Measurements from ENCODE around the gene FTCDNL1. TPM values are rescaled to one million over a fixed set of nuclear protein-coding genes. Genes with fewer than 3 reads are reported as not detected.

Gene FTCDNL1
- total RNA-seq, 4 donors from 2014 or later: 7.9 to 21.9 (median 16.3) TPM

DNA sequence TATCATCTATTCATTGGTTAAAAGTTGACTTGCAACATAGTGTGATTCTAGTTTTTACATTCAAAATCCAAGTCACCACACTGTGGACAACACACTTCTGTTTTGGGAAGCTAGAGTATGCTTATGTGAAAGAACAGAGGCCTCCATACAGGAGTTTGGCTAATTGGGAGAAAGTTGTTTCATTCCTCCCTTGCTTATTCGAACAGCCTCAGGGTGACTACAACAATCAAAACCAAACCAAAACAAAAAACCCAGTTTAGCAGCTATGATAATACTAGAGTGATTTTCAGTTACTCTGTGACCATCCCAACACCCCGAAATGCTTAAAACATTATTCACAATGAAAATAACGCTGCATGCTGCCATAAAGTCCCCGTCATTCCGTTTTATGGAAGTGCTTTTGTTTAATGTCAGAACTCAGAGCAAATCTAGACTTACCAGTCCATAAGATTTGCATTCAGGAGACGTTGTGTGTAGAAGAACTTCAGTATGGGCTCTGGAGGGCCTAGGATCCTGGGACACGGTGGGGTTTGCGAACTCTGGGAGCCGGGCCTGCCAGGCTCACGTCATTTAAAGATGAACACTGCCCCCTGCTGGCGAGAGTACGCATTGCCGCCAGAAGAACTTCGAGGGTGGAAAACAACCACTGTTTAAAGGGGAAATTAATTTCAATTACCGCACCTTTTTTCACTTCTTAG lies 111.4 kb downstream of the FTCDNL1 start:
- intact Hi-C loops (cut with DNase I; ENCODE audit: low total_unique reads) (loop anchor here (2.0 to 5.0 kb wide), 2 partner anchors 35 to 1427 kb away; no protein-coding TSS in a partner anchor), in situ Hi-C loops (cut with MboI; ENCODE audit: low sequenced_read_pairs in 4 of 4) (loop anchor here (10.0 to 25.0 kb wide), 2 partner anchors 1425 to 1427 kb away; no protein-coding TSS in a partner anchor)
- no peak overlapping the region for H3K27ac ChIP-seq
- no peaks in the 10 kb centered on the region for H3K27me3 ChIP-seq
- ATAC-seq (no peak), DNase-seq (peak in 1 of 2 donors; percentile 30)
- peak overlapping the region in 1 of 4 donors; percentile 3 for H3K4me3 ChIP-seq
- H3K4me1 ChIP-seq: no peaks in the 10 kb centered on the region
- no peaks in the 10 kb centered on the region for H3K9me3 ChIP-seq
- no peaks in the 10 kb centered on the region for H3K36me3 ChIP-seq
- TF ChIP-seq POLR2A (IDR thresholded peaks at IDR 0.05): no peak
- TF ChIP-seq, protein P1, sequence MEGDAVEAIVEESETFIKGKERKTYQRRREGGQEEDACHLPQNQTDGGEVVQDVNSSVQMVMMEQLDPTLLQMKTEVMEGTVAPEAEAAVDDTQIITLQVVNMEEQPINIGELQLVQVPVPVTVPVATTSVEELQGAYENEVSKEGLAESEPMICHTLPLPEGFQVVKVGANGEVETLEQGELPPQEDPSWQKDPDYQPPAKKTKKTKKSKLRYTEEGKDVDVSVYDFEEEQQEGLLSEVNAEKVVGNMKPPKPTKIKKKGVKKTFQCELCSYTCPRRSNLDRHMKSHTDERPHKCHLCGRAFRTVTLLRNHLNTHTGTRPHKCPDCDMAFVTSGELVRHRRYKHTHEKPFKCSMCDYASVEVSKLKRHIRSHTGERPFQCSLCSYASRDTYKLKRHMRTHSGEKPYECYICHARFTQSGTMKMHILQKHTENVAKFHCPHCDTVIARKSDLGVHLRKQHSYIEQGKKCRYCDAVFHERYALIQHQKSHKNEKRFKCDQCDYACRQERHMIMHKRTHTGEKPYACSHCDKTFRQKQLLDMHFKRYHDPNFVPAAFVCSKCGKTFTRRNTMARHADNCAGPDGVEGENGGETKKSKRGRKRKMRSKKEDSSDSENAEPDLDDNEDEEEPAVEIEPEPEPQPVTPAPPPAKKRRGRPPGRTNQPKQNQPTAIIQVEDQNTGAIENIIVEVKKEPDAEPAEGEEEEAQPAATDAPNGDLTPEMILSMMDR (IDR thresholded peaks at IDR 0.05 in 4 of 5, conservative IDR thresholded peaks at IDR 0.05 in 1 of 5): peak; percentile 64 to 91 (median 80)

DNA sequence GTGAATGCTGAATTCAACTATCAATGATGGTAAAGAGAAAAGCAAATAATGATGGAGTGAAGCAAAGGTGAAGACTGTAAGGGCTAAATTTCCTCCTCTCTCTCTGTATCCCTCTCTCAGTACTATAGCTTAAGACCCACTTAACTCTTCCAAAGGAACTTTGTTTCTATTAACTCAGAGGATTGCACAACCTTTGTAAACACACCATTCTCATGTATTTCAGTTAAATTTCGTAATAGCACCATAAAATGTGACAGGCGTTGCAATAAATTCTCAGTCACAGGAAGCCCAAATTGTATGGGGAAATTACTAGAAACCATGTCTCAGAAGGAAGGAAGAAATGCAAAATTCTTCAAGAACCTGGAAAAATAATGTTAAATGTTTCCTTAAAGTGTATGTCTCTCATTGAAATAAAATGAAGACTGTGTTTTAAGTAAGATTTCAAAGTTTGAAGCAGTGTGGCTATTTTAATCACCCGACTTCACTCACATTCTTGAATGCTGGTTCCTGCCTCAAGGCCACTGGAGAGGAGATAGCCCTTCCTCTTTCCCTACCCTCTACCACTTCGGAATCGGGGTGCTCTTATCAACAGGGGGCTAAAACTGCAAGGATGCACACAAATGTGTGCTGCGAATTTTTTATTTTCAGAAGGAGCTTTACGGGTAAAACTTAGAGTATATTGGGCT lies 112.1 kb downstream of the FTCDNL1 start:
- ATAC-seq: no peak

DNA sequence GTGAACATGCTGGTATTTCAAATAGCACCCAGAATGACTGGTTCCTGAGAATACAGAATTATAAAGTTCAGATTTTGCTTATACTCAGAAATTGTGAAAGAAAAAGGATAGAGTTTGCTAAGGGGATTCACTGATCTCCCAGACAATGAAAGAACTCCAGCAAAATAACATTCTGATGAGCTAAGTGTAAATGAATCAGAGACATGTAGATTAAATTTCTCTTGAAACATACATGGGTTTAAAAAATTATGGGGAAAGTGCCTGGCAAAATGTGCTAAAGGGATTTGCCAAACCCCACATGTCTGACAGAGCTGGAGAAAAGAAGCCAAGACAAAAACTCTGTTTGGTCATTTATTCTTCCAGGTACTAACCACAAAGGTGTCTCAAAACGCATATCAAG lies 116.3 kb downstream of the FTCDNL1 start:
- H3K36me3 ChIP-seq: no peaks in the 10 kb centered on the region
- H3K4me3 ChIP-seq: no peak overlapping the region
- in situ Hi-C loops (cut with MboI; ENCODE audit: low sequenced_read_pairs in 4 of 4) (loop anchor here in 3 of 4 donors (25.0 kb wide), 1 partner anchor 1422 kb away; no protein-coding TSS in a partner anchor), intact Hi-C loops (cut with DNase I; ENCODE audit: low total_unique reads) (loop anchor here (5.0 kb wide), 1 partner anchor 1422 kb away; no protein-coding TSS in a partner anchor)
- H3K9me3 ChIP-seq: no peaks in the 10 kb centered on the region
- no peaks in the 10 kb centered on the region for H3K27me3 ChIP-seq
- ATAC-seq: no peak
- DNase-seq: no peak
- H3K27ac ChIP-seq: no peak overlapping the region
- TF ChIP-seq POLR2A (IDR thresholded peaks at IDR 0.05): no peak
- TF ChIP-seq, protein P1 (IDR thresholded peaks at IDR 0.05 in 4 of 5, conservative IDR thresholded peaks at IDR 0.05 in 1 of 5): no peak
- H3K4me1 ChIP-seq: no peaks in the 10 kb centered on the region

More for the DNA sequence above, 112.1 kb downstream of the FTCDNL1 start:
- TF ChIP-seq POLR2A (IDR thresholded peaks at IDR 0.05): no peak
- TF ChIP-seq, protein P1 (IDR thresholded peaks at IDR 0.05 in 4 of 5, conservative IDR thresholded peaks at IDR 0.05 in 1 of 5): no peak
- no peaks in the 10 kb centered on the region for H3K9me3 ChIP-seq
- no peaks in the 10 kb centered on the region for H3K36me3 ChIP-seq
- no peaks in the 10 kb centered on the region for H3K4me1 ChIP-seq
- in situ Hi-C loops (cut with MboI; ENCODE audit: low sequenced_read_pairs in 4 of 4) (loop anchor here in 3 of 4 donors (25.0 kb wide), 1 partner anchor 1427 kb away; no protein-coding TSS in a partner anchor), intact Hi-C loops (cut with DNase I; ENCODE audit: low total_unique reads) (loop anchor here (2.0 to 5.0 kb wide), 2 partner anchors 34 to 1427 kb away; no protein-coding TSS in a partner anchor)
- H3K4me3 ChIP-seq: no peak overlapping the region
- no peak overlapping the region for H3K27ac ChIP-seq
- DNase-seq: no peak
- H3K27me3 ChIP-seq: no peaks in the 10 kb centered on the region

DNA sequence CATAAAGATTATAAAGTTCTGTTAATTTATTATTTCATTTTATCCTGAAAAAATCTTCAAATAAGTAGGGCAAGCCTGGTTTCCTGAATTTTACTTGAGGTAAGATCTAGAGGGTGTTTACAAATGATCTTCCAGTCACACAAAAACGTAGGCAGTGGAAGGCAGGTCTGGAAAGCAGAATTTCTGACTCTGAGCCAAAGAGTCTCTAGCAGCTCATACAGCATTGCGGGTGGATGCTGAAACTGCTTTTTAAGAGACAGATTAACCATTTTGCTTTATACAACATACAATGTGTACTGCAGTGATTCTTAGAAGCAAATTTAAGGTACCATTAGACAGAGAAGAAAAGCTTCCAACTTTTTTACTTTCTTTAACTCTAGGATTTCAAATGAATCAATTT lies 117.0 kb downstream of the FTCDNL1 start:
- TF ChIP-seq, protein P1 (IDR thresholded peaks at IDR 0.05 in 4 of 5, conservative IDR thresholded peaks at IDR 0.05 in 1 of 5): no peak
- TF ChIP-seq POLR2A (IDR thresholded peaks at IDR 0.05): no peak
- Histone ChIP-seq H3K4me1 (no peaks in the 10 kb centered on the region), H3K27ac (no peak overlapping the region), H3K9me3 (no peaks in the 10 kb centered on the region), H3K4me3 (no peak overlapping the region), H3K27me3 (no peaks in the 10 kb centered on the region), H3K36me3 (no peaks in the 10 kb centered on the region)
- DNase-seq: no peak
- in situ Hi-C loops (cut with MboI; ENCODE audit: low sequenced_read_pairs in 4 of 4): loop anchor here in 3 of 4 donors (25.0 kb wide), 1 partner anchor 1422 kb away; no protein-coding TSS in a partner anchor
- ATAC-seq: no peak
- intact Hi-C loops (cut with DNase I; ENCODE audit: low total_unique reads): no loop called here
